GM12892 (cell line): ENCODE data around the gene WSCD2.

Experiments used
- POLR2AphosphoS5 ChIP-seq: IDR thresholded peaks from 2 replicates; pipeline ENCODE4 v1.6.1; 2011; ENCODE audit warnings: low read depth, low read length, control low read depth
- TAF1 ChIP-seq: IDR thresholded peaks from 2 replicates; pipeline ENCODE4 v1.6.1; 2011; ENCODE audit warnings: low read depth, mild to moderate bottlenecking, control low read depth, low read length, borderline replicate concordance

DNA sequence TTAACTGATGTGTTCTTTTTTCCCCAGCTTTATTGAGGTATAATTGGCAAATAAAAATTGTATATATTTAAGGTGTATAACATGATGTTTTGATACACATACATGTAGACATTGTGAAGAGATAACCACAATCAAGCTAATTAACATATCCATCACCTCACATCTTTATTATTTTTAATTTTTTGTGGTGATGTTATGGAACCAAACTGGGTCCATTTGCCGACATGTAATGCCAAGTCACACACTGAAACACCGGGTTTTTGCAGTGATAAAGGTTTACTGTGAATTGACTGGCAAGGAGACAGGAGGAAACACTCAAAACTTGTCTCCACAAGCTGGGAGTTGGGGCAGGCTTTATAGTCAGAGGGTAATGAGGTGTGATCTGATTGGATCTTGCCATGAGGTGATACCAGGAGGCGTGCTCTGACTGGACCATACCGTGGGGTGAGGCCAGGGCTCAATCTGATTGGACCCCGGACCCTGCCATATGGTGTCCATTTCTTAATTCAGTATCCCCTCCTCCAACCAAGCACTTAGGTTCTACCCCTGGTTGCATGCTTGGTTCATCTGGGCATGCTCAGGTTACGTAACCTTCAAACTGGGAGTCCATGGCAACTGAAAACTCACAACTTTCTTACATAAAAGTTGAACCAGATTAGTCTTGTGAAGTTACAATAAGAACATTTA lies 11.8 kb upstream of the WSCD2 start:
- no peak for TF ChIP-seq TAF1
- TF ChIP-seq POLR2AphosphoS5, result no peak
